ENCODE results near the gene KPTN.
A peak's percentile ranks its signal among the peaks of the same experiment; 100 is the strongest.

KPTN gene

GRCh38 chr19:47521473-47522180 is 37.6 kb upstream of the KPTN start:
- FAIRE-seq, result no peak
- TF ChIP-seq, protein P1, sequence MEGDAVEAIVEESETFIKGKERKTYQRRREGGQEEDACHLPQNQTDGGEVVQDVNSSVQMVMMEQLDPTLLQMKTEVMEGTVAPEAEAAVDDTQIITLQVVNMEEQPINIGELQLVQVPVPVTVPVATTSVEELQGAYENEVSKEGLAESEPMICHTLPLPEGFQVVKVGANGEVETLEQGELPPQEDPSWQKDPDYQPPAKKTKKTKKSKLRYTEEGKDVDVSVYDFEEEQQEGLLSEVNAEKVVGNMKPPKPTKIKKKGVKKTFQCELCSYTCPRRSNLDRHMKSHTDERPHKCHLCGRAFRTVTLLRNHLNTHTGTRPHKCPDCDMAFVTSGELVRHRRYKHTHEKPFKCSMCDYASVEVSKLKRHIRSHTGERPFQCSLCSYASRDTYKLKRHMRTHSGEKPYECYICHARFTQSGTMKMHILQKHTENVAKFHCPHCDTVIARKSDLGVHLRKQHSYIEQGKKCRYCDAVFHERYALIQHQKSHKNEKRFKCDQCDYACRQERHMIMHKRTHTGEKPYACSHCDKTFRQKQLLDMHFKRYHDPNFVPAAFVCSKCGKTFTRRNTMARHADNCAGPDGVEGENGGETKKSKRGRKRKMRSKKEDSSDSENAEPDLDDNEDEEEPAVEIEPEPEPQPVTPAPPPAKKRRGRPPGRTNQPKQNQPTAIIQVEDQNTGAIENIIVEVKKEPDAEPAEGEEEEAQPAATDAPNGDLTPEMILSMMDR (IDR thresholded peaks at IDR 0.05; ENCODE audit: insufficient read depth, missing control alignments), result no peak
- DNase-seq (ENCODE audit: insufficient read length, low spot score), result no peak

GRCh38 chr19:47520839-47521238 is 36.8 kb upstream of the KPTN start:
- no peak for FAIRE-seq
- TF ChIP-seq, protein P1 (IDR thresholded peaks at IDR 0.05; ENCODE audit: insufficient read depth, missing control alignments), result no peak
- DNase-seq (ENCODE audit: insufficient read length, low spot score), result no peak

GRCh38 chr19:47520343-47520806 is 36.4 kb upstream of the KPTN start:
- FAIRE-seq, result no peak
- no peak for DNase-seq (ENCODE audit: insufficient read length, low spot score)
- TF ChIP-seq, protein P1 (IDR thresholded peaks at IDR 0.05; ENCODE audit: insufficient read depth, missing control alignments), result no peak

- no peak for FAIRE-seq
- DNase-seq (ENCODE audit: insufficient read length, low spot score), result no peak
- TF ChIP-seq, protein P1 (IDR thresholded peaks at IDR 0.05; ENCODE audit: insufficient read depth, missing control alignments), result no peak
These were observed 34.8 kb upstream of the KPTN start for GRCh38 chr19:47518854-47519253.

DNA sequence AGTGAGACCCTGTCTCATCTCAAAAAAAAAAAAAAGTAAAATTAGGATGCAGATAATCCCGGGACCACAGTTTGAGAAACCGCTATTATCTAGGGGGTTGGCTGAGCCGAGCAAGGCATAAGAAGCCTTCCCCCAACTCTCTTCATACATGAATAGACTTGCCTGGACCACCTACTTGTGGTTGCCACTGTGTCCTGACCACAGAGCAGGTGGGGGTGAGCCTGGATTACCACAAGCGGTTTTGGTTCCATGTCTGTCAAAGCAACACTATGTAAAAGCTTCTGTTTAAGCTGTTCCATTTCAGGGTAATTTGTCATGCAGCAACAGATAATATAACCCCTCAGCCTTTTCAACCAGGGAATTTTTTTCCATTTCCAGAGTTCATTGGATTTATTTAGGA is 34.1 kb upstream of the KPTN start:
- FAIRE-seq, result no peak

GRCh38 chr19:47514869-47515588 is 31.0 kb upstream of the KPTN start, which contains the start of gene NAPA:
TSS of gene NAPA (minus strand) at chr19:47515063. CDS start at chr19:47514940, 123 bp downstream.
- FAIRE-seq, result no peak
- peak; percentile 92 for DNase-seq (ENCODE audit: insufficient read length, low spot score)
- TF ChIP-seq, protein P1 (IDR thresholded peaks at IDR 0.05; ENCODE audit: insufficient read depth, missing control alignments), result no peak

More for the DNA sequence above, 34.1 kb upstream of the KPTN start:
- DNase-seq (ENCODE audit: insufficient read length, low spot score), result no peak
- TF ChIP-seq, protein P1 (IDR thresholded peaks at IDR 0.05; ENCODE audit: insufficient read depth, missing control alignments), result no peak

Measured in D721Med (cell line).